K562 (cell line): Measurements from ENCODE around the gene SNRPA.

ENCODE experiments used
- CHCHD3 ChIP-seq: fragments of 250-450 bp; sonication (Bioruptor Pico); IDR thresholded peaks from 2 replicates; pipeline ENCODE4 v2.1.2; 2022; ENCODE audit warnings: mild to moderate bottlenecking
- EZH2 ChIP-seq: IDR thresholded peaks from 2 replicates; pipeline ENCODE4 v1.6.1; 2012; ENCODE audit warnings: low read depth, mild to moderate bottlenecking, inconsistent platforms, low read length, borderline replicate concordance
- OTX1 ChIP-seq: fragments of 450-650 bp; formaldehyde crosslinking; IDR thresholded peaks from 2 replicates; pipeline ENCODE4 v1.4.0; 2022; ENCODE audit warnings: mild to moderate bottlenecking
- SP1 ChIP-seq: sonication (generic); formaldehyde crosslinking; IDR thresholded peaks from 2 replicates; pipeline ENCODE4 v1.8.1; 2022; ENCODE audit warnings: mild to moderate bottlenecking, missing genetic modification reagents
- ZNF239 ChIP-seq: fragments of 250-450 bp; sonication (Bioruptor Pico); IDR thresholded peaks from 2 replicates; pipeline ENCODE4 v1.4.0; 2020; ENCODE audit warnings: mild to moderate bottlenecking
- ZNF316 ChIP-seq: fragments of 450-650 bp; IDR thresholded peaks from 2 replicates; pipeline ENCODE4 v1.6.1; 2016
- ZNF57 ChIP-seq: fragments of 450-650 bp; formaldehyde crosslinking; IDR thresholded peaks from 2 replicates; pipeline ENCODE4 v1.4.0; 2020; ENCODE audit warnings: mild to moderate bottlenecking, moderate library complexity
- TF ChIP-seq, protein P1 (sequence below), 3 experiments: IDR thresholded peaks in 2 of 3; conservative IDR thresholded peaks in 1 of 3; 2 replicates each; pipeline ENCODE4 v1.5.1; 2011 to 2012; ENCODE audit warnings: low read length in 3 of 3, mild to moderate bottlenecking in 3 of 3, control low read depth in 2 of 3, improper control_type of control experiment in 1 of 3, inconsistent platforms in 1 of 3, low read depth in 1 of 3, mixed read lengths in 1 of 3, moderate library complexity in 1 of 3; ENCODE audit not compliant: insufficient read depth in 2 of 3
- TF ChIP-seq, protein P2 (sequence below): IDR thresholded peaks from 3 replicates; pipeline ENCODE4 v1.6.1; 2011; ENCODE audit warnings: borderline replicate concordance, mild to moderate bottlenecking; ENCODE audit not compliant: insufficient read length, insufficient read depth

DNA sequence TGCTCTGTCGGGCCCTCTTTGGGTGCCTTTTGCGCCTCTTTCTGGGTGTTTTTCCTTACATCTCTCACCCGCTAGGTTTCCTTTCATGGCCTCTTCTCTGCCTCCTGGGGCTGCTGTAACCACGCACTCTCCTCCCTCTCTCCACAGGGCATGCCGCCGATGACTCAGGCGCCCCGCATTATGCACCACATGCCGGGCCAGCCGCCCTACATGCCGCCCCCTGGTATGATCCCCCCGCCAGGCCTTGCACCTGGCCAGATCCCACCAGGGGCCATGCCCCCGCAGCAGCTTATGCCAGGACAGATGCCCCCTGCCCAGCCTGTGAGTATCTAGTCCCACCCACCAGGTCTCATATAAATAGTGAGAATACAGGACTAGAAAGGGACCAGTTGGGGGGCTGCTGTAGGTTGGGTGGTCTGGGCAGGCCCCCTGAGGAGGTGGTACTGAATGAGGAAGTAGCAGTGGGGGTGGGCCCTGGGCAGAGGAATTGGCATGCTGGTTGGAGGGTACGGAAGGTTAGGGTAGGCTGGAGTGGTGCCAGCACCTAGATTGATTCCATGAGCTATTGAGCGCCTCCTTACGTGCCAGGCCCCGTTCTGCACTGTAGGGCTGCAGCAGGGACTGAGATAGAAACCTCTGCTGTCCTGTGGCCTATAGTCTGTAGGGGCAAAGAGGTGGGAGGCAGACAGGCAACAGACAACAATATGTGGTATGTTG is 11.9 kb downstream of the SNRPA start:
- TF ChIP-seq, protein P1, sequence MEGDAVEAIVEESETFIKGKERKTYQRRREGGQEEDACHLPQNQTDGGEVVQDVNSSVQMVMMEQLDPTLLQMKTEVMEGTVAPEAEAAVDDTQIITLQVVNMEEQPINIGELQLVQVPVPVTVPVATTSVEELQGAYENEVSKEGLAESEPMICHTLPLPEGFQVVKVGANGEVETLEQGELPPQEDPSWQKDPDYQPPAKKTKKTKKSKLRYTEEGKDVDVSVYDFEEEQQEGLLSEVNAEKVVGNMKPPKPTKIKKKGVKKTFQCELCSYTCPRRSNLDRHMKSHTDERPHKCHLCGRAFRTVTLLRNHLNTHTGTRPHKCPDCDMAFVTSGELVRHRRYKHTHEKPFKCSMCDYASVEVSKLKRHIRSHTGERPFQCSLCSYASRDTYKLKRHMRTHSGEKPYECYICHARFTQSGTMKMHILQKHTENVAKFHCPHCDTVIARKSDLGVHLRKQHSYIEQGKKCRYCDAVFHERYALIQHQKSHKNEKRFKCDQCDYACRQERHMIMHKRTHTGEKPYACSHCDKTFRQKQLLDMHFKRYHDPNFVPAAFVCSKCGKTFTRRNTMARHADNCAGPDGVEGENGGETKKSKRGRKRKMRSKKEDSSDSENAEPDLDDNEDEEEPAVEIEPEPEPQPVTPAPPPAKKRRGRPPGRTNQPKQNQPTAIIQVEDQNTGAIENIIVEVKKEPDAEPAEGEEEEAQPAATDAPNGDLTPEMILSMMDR (IDR thresholded peaks at IDR 0.05 in 2 of 3, conservative IDR thresholded peaks at IDR 0.05 in 1 of 3; ENCODE audit: insufficient read depth in 2 of 3, low read depth in 1 of 3, low read length in 3 of 3): no peak
- TF ChIP-seq ZNF57 (CRISPR knock-in tag) (no peak), OTX1 (CRISPR knock-in tag) (no peak), ZNF316 (no peak), ZNF239 (no peak), EZH2 (no peak), SP1 (CRISPR knock-in tag) (no peak), CHCHD3 (no peak)
- TF ChIP-seq, protein P2, sequence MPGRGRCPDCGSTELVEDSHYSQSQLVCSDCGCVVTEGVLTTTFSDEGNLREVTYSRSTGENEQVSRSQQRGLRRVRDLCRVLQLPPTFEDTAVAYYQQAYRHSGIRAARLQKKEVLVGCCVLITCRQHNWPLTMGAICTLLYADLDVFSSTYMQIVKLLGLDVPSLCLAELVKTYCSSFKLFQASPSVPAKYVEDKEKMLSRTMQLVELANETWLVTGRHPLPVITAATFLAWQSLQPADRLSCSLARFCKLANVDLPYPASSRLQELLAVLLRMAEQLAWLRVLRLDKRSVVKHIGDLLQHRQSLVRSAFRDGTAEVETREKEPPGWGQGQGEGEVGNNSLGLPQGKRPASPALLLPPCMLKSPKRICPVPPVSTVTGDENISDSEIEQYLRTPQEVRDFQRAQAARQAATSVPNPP: no peak
